Liver (tissue), 9 donors: Measurements from ENCODE around the gene CCL5. TPM values are rescaled to one million over a fixed set of nuclear protein-coding genes. Genes with fewer than 3 reads are reported as not detected.

Source experiments
- DNase-seq: peaks from one replicate; pipeline ENCODE4 v3.0.0-alpha.2; 2017; ENCODE audit warnings: low spot score
- H3K27ac ChIP-seq, 2 donors: one replicate each; pipeline ENCODE4 v1.7.0; 2013; ENCODE audit warnings: inconsistent platforms in 2 of 2, low read length in 2 of 2, control low read depth in 1 of 2, low read depth in 1 of 2, mild to moderate bottlenecking in 1 of 2
- H3K27me3 ChIP-seq, 4 donors: one replicate each; pipeline versions ENCODE4 v1.6.1 to v1.7.0; 2013; ENCODE audit warnings: low read length in 3 of 4, inconsistent platforms in 1 of 4, mild to moderate bottlenecking in 1 of 4, moderate library complexity in 1 of 4; ENCODE audit not compliant: control insufficient read depth in 4 of 4, insufficient read depth in 4 of 4
- H3K36me3 ChIP-seq, 4 donors: one replicate each; pipeline versions ENCODE4 v1.6.1 to v1.7.0; 2013; ENCODE audit warnings: low read length in 3 of 4, mild to moderate bottlenecking in 3 of 4, low read depth in 1 of 4, moderate library complexity in 1 of 4; ENCODE audit not compliant: control insufficient read depth in 4 of 4, insufficient read depth in 3 of 4
- H3K4me1 ChIP-seq, 4 donors: one replicate each; pipeline versions ENCODE4 v1.6.1 to v1.7.0; 2013; ENCODE audit warnings: low read length in 3 of 4, mild to moderate bottlenecking in 3 of 4, moderate library complexity in 1 of 4; ENCODE audit not compliant: control insufficient read depth in 4 of 4, insufficient read depth in 4 of 4
- H3K4me3 ChIP-seq, 3 donors: one replicate each; pipeline versions ENCODE4 v1.6.1 to v1.7.0; 2013; ENCODE audit warnings: low read length in 3 of 3, control low read depth in 1 of 3, low read depth in 1 of 3, mild to moderate bottlenecking in 1 of 3
- H3K9ac ChIP-seq, 2 donors: one replicate each; pipeline ENCODE4 v1.7.0; 2013; ENCODE audit warnings: low read length in 2 of 2, mild to moderate bottlenecking in 2 of 2, moderate library complexity in 2 of 2, control low read depth in 1 of 2, low read depth in 1 of 2
- H3K9me3 ChIP-seq, 4 donors: one replicate each; pipeline versions ENCODE4 v1.6.1 to v1.7.0; 2013; ENCODE audit warnings: low read length in 3 of 4; ENCODE audit not compliant: control insufficient read depth in 4 of 4
- CTCF ChIP-seq: fragments of 150-350 bp; IDR thresholded peaks from 2 replicates; pipeline ENCODE4 v1.5.1; 2017; ENCODE audit warnings: improper control_type of control experiment, low read depth, low read length; ENCODE audit not compliant: missing input control
- EGR1 ChIP-seq, 2 donors: IDR thresholded peaks; 2 replicates each; pipeline ENCODE4 v1.6.1; 2016 to 2018; ENCODE audit warnings: antibody characterized with exemption in 2 of 2, low read depth in 2 of 2
- FOXA2 ChIP-seq: IDR thresholded peaks from 2 replicates; pipeline ENCODE4 v1.6.1; 2016; ENCODE audit warnings: antibody characterized with exemption
- HNF4A ChIP-seq, 2 donors: conservative IDR thresholded peaks; 2 replicates each; pipeline ENCODE4 v1.6.1; 2016; ENCODE audit warnings: antibody characterized with exemption in 2 of 2, mild to moderate bottlenecking in 2 of 2
- HNF4G ChIP-seq: IDR thresholded peaks from 2 replicates; pipeline ENCODE4 v1.6.1; 2016; ENCODE audit warnings: antibody characterized with exemption
- JUND ChIP-seq, 2 donors: IDR thresholded peaks; 2 replicates each; pipeline ENCODE4 v1.6.1; 2016; ENCODE audit warnings: antibody characterized with exemption in 2 of 2
- RAD21 ChIP-seq, 2 donors: IDR thresholded peaks; 2 replicates each; pipeline ENCODE4 v1.6.1; 2016; ENCODE audit warnings: antibody characterized with exemption in 2 of 2, mild to moderate bottlenecking in 2 of 2
- RXRA ChIP-seq, 2 donors: IDR thresholded peaks; 2 replicates each; pipeline ENCODE4 v1.6.1; 2017 to 2018; ENCODE audit warnings: antibody characterized with exemption in 2 of 2, mild to moderate bottlenecking in 1 of 2
- SP1 ChIP-seq: IDR thresholded peaks from 2 replicates; pipeline ENCODE4 v1.6.1; 2018; ENCODE audit warnings: antibody characterized with exemption, mild to moderate bottlenecking
- TAF1 ChIP-seq: conservative IDR thresholded peaks from 2 replicates; pipeline ENCODE4 v1.6.1; 2016; ENCODE audit warnings: antibody characterized with exemption, mild to moderate bottlenecking
- YY1 ChIP-seq: IDR thresholded peaks from 2 replicates; pipeline ENCODE4 v1.6.1; 2016; ENCODE audit warnings: antibody characterized with exemption, mild to moderate bottlenecking
- WGBS: extraction: QIAGEN DNeasy Blood & Tissue Kit; methylation state at CpG from one replicate; pipeline ENCODE4 v1.1.7; 2013; 5-methylcytosine and 5-hydroxymethylcytosine counted together
- polyA plus RNA-seq, 2 donors: library from polyadenylated mRNA; stranded (reverse) in 1 of 2; unstranded in 1 of 2; fragments of 200-250 nt in 1 of 2; fragments of >200 nt in 1 of 2; fragmentation: Nextera tagmentation in 1 of 2; extraction: Ambion mirVana in 1 of 2; gene quantifications; one replicate each; pipeline versions ENCODE4 v1.2.1 to v1.2.3, GENCODE V29; 2013 to 2015
- total RNA-seq, 2 donors: library from RNA; depleted of rRNA; stranded (reverse); fragments of >200 nt; gene quantifications; one replicate each; pipeline ENCODE4 v1.2.3, GENCODE V29; 2014
- TF ChIP-seq, protein P1 (sequence below): IDR thresholded peaks from 2 replicates; pipeline ENCODE4 v1.6.1; 2016; ENCODE audit warnings: antibody characterized with exemption, mild to moderate bottlenecking
- donor health status: healthy.
- donor health status: healthy.
- donor health status: healthy.
- donor health status: healthy.
- donor health status: healthy.

The CCL5 gene
- total and polyA plus RNA-seq, 4 donors, result 1.7 to 4.7 (median 2.5) TPM

DNA sequence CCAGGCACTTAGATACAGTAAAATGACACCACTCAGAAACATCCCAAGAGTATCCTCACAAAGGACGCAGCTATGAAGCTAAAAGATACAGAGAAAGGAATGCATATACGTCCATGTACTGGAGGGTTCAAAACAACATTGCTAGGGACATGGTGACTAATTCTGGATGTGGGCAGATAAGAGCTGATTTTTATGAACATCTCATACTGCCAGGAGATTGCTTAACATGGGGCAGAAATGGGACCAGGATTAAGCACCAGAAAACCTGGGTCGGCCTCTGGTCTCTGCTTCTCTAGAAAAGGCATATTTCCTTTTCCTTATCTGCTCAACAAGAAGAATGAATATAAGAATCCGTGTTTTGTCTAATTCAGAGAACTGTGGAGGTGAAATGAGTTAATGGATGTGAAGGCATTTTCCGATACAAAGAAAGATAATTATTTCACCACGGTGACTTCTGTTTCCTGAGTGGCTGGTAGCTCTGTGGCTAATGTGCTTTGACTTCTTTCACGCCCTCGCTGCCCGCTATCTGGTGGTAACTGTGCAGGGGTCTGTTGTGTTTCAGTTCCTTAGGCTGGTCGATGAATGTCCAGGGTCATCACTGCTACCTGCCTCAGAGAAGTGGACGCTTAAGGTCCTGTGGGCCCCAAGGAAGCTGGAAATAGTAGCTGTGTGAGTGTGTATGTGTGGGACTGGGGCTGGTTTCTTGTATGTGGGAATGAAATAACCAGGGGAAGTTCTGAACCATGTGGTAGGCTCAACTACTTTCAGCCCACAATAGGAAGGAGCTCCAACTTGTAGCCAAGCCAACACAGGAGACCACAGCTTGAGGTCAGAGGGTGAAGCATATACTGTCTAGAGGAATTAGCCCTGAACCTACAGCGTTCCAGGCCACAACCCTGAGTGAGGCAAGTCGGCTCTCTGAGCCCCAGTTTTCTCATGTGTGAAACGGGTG is 15.8 kb upstream of the CCL5 start:
- WGBS, result 79% methylated on average over 14 of the region's 14 CpGs
- Histone ChIP-seq H3K9ac (no peak overlapping the region), H3K36me3 (no peaks in the 10 kb centered on the region), H3K9me3 (no peaks in the 10 kb centered on the region), H3K4me1 (peaks cover 0 to 5% (median 0%) of the 10 kb centered on the region in 4 donors), H3K4me3 (no peak overlapping the region), H3K27ac (no peak overlapping the region), H3K27me3 (no peaks in the 10 kb centered on the region)
- DNase-seq, result no peak
- no peak for TF ChIP-seq RXRA (IDR thresholded peaks at IDR 0.05)
- TF ChIP-seq EGR1 (IDR thresholded peaks at IDR 0.05; ENCODE audit: low read depth in 2 of 2), result no peak
- no peak for TF ChIP-seq RAD21 (IDR thresholded peaks at IDR 0.05)
- no peak for TF ChIP-seq YY1

DNA sequence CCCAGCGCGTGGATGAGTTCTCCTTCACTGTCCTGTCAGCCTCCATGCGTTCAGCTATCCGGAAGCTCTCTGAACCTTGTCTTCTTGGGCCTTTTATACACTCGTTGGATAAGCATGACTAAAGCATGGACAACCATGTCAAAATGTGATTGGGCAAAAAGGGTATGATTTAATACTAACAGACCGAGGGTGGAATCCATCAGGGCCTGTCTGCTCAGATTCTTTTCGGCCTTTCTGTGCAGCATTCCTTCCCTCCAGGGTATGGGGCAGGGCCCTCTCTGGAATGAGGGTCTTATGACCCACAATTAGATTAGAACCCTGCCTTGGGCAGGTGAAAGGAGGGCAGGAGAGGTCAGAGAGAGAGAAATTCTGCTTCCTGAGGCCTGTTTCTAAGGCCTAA is 14.0 kb upstream of the CCL5 start:
- Histone ChIP-seq H3K4me3 (no peak overlapping the region), H3K9me3 (no peaks in the 10 kb centered on the region), H3K4me1 (peaks cover 0 to 12% (median 1%) of the 10 kb centered on the region in 4 donors), H3K27me3 (no peaks in the 10 kb centered on the region), H3K9ac (no peak overlapping the region), H3K27ac (no peak overlapping the region), H3K36me3 (no peaks in the 10 kb centered on the region)
- 95% methylated on average over 7 of the region's 7 CpGs for WGBS
- no peak for DNase-seq
- TF ChIP-seq YY1 (no peak), HNF4A (conservative IDR thresholded peaks at IDR 0.05) (no peak), TAF1 (no peak), RAD21 (IDR thresholded peaks at IDR 0.05) (no peak), HNF4G (no peak), FOXA2 (no peak), SP1 (no peak), JUND (IDR thresholded peaks at IDR 0.05) (no peak)
- TF ChIP-seq, protein P1, sequence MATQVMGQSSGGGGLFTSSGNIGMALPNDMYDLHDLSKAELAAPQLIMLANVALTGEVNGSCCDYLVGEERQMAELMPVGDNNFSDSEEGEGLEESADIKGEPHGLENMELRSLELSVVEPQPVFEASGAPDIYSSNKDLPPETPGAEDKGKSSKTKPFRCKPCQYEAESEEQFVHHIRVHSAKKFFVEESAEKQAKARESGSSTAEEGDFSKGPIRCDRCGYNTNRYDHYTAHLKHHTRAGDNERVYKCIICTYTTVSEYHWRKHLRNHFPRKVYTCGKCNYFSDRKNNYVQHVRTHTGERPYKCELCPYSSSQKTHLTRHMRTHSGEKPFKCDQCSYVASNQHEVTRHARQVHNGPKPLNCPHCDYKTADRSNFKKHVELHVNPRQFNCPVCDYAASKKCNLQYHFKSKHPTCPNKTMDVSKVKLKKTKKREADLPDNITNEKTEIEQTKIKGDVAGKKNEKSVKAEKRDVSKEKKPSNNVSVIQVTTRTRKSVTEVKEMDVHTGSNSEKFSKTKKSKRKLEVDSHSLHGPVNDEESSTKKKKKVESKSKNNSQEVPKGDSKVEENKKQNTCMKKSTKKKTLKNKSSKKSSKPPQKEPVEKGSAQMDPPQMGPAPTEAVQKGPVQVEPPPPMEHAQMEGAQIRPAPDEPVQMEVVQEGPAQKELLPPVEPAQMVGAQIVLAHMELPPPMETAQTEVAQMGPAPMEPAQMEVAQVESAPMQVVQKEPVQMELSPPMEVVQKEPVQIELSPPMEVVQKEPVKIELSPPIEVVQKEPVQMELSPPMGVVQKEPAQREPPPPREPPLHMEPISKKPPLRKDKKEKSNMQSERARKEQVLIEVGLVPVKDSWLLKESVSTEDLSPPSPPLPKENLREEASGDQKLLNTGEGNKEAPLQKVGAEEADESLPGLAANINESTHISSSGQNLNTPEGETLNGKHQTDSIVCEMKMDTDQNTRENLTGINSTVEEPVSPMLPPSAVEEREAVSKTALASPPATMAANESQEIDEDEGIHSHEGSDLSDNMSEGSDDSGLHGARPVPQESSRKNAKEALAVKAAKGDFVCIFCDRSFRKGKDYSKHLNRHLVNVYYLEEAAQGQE, result no peak

DNA sequence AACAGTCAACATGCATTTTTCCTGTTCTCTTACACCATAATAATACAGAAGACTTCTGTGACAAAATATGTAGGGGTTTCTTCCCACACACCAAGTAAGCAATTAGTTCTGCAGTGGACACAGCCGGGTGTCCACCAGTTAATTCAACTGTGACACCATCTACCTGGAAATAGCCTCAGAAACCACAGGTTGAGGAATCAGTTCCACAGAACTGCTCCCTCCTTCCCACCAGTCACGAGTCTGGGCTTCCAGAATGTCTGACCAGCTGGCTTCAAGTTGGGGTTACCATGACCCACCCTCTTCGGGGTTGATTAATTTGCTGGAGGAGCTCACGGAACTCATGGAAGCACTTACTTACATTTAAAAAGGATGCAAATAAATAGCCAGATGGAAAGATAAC is 13.6 kb upstream of the CCL5 start:
- H3K4me1 ChIP-seq, result peaks cover 0 to 9% (median 1%) of the 10 kb centered on the region in 4 donors
- H3K4me3 ChIP-seq, result no peak overlapping the region
- no peak overlapping the region for H3K9ac ChIP-seq
- H3K27me3 ChIP-seq, result no peaks in the 10 kb centered on the region
- 97% methylated on average over 4 of the region's 4 CpGs for WGBS
- TF ChIP-seq YY1 (no peak), TAF1 (no peak), CTCF (no peak)
- no peak for DNase-seq
- no peak overlapping the region for H3K27ac ChIP-seq
- no peaks in the 10 kb centered on the region for H3K36me3 ChIP-seq
- no peaks in the 10 kb centered on the region for H3K9me3 ChIP-seq
